Measurements from ENCODE around the gene ZDHHC9. TPM values are rescaled to one million over a fixed set of nuclear protein-coding genes. Genes with fewer than 3 reads are reported as not detected.

Gene ZDHHC9
- total and polyA plus RNA-seq, 5 experiments from 2014 or later: 4.1 to 12.3 (median 7.5) TPM

- H3K4me3 Mint-ChIP-seq: no peak overlapping the region
- no peak for DNase-seq
- ATAC-seq: no peak
- no peaks in the 10 kb centered on the region for H3K27me3 Mint-ChIP-seq
- H3K27ac Mint-ChIP-seq: no peak overlapping the region
- POLR2A ChIA-PET: interaction anchor here (0.5 kb wide), 1 partner anchor 33 kb away, joined by 4 read pairs; no protein-coding TSS in a partner anchor
- H3K4me1 Mint-ChIP-seq: peaks cover 1 to 19% (median 9%) of the 10 kb centered on the region in 4 donors
- no peaks in the 10 kb centered on the region for H3K9me3 Mint-ChIP-seq
- peaks cover 8 to 34% (median 10%) of the 10 kb centered on the region in 3 donors for H3K36me3 Mint-ChIP-seq
These were observed 34.6 kb downstream of the ZDHHC9 start for GRCh38 chrX:129808829-129809796.

GRCh38 chrX:129808158-129808828 lies 35.4 kb downstream of the ZDHHC9 start:
- H3K36me3 Mint-ChIP-seq: peaks cover 8 to 38% (median 10%) of the 10 kb centered on the region in 3 donors
- no peak overlapping the region for H3K4me3 Mint-ChIP-seq
- no peaks in the 10 kb centered on the region for H3K27me3 Mint-ChIP-seq
- ATAC-seq (no peak), DNase-seq (no peak)
- H3K27ac Mint-ChIP-seq: no peak overlapping the region
- peaks cover 1 to 19% (median 9%) of the 10 kb centered on the region in 4 donors for H3K4me1 Mint-ChIP-seq
- POLR2A ChIA-PET: interaction anchor here (0.5 kb wide), 1 partner anchor 33 kb away, joined by 4 read pairs; no protein-coding TSS in a partner anchor
- H3K9me3 Mint-ChIP-seq: no peaks in the 10 kb centered on the region

GRCh38 chrX:129804806-129805205 lies 38.9 kb downstream of the ZDHHC9 start:
- H3K4me1 Mint-ChIP-seq: peaks cover 5 to 21% (median 13%) of the 10 kb centered on the region in 4 donors
- POLR2A ChIA-PET: no interaction called here
- no peak for ATAC-seq
- no peak overlapping the region for H3K4me3 Mint-ChIP-seq
- no peak for DNase-seq
- peaks cover 0 to 25% (median 8%) of the 10 kb centered on the region in 3 donors for H3K36me3 Mint-ChIP-seq
- no peaks in the 10 kb centered on the region for H3K27me3 Mint-ChIP-seq
- H3K9me3 Mint-ChIP-seq: no peaks in the 10 kb centered on the region
- H3K27ac Mint-ChIP-seq: no peak overlapping the region

DNA sequence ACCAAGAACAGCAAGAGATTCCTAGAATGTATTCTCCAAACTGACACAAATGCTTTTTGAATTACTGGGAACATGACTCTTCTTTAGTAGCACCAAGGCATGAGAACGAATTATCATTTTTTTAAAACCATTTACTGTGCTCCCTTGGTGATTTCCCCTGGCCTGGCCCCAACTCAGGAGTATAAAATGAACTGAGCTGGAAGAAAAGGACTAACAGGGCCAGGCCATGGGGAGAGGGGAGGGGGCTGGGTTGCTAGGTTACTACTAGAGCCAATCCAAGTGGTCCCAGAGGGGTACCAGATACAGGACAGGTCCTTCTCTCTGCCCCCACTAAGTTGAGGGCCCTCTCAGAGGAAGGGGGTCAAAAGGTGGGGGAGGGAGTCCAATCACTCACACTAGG lies 40.8 kb downstream of the ZDHHC9 start:
- Mint-ChIP-seq H3K4me3 (no peak overlapping the region), H3K27ac (peak overlapping the region in 1 of 10 donors; percentile 52), H3K36me3 (peaks cover 0 to 19% (median 4%) of the 10 kb centered on the region in 3 donors), H3K27me3 (no peaks in the 10 kb centered on the region), H3K9me3 (no peaks in the 10 kb centered on the region), H3K4me1 (peaks cover 6 to 23% (median 20%) of the 10 kb centered on the region in 4 donors)
- ATAC-seq (no peak), DNase-seq (no peak)
- POLR2A ChIA-PET: no interaction called here

DNA sequence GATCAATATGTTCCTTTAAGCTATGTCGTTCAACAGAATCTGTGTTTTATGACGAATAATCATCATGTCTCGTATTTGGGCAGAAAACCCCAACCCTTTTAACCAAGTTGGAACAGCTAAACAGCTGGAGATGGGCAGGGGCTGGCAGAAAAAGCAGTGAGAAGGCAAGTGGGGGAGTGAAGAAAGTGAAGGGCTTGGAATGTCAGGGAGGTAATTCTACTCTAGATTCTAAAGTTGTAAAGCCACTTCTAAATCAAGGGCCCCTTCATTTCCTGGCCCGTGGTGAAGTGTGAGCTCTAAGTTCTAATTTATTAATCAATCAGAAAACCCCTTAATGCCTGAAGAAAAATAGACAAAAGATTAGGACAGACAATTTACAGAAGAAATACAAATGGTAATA lies 43.5 kb downstream of the ZDHHC9 start:
- Mint-ChIP-seq H3K27me3 (no peaks in the 10 kb centered on the region), H3K36me3 (peaks cover 0 to 29% (median under 1%) of the 10 kb centered on the region in 3 donors), H3K4me3 (no peak overlapping the region), H3K9me3 (no peaks in the 10 kb centered on the region), H3K4me1 (peaks cover 6 to 25% (median 23%) of the 10 kb centered on the region in 4 donors), H3K27ac (peak overlapping the region in 5 of 10 donors; percentile 33 to 61 (median 53))
- POLR2A ChIA-PET: interaction anchor here (1.0 to 10.1 kb wide), 5 partner anchors 8 to 40 kb away, joined by 3 to 107 read pairs (median 6); partner anchors contain the start of gene SASH3
- ATAC-seq: no peak
- DNase-seq: no peak

- no peak overlapping the region for H3K4me3 Mint-ChIP-seq
- no peaks in the 10 kb centered on the region for H3K27me3 Mint-ChIP-seq
- H3K27ac Mint-ChIP-seq: peak overlapping the region in 9 of 10 donors; percentile 23 to 82 (median 72)
- POLR2A ChIA-PET: interaction anchor here (1.5 to 10.1 kb wide), 6 partner anchors 12 to 43 kb away, joined by 4 to 107 read pairs (median 7); partner anchors contain the start of gene SASH3
- ATAC-seq (no peak), DNase-seq (no peak)
- H3K4me1 Mint-ChIP-seq: peaks cover 7 to 25% (median 22%) of the 10 kb centered on the region in 4 donors
- H3K36me3 Mint-ChIP-seq: peaks cover 0 to 29% (median 2%) of the 10 kb centered on the region in 3 donors
- H3K9me3 Mint-ChIP-seq: no peaks in the 10 kb centered on the region
These were observed 44.8 kb downstream of the ZDHHC9 start for GRCh38 chrX:129798888-129799287.

DNA sequence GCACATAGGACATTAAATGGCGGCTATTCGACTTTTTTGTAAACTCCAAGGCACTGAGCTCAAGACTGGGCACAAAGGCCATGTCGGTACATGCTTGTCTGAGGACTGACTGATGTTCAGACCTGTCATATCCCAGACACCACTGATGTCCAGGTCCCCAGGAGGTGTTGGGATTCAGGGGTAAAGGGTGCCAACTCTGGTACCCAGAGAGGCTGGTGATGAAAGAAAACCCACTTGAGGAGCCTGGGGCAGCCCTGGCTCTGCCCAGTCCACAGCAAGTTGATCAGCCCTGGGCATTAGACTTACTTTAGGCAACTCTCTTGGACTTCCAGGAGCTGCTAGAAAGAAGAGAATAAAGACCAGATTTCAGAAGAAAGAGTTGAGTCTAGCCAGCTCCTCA lies 45.2 kb downstream of the ZDHHC9 start:
- H3K27me3 Mint-ChIP-seq: no peaks in the 10 kb centered on the region
- DNase-seq (no peak), ATAC-seq (no peak)
- H3K27ac Mint-ChIP-seq: peak overlapping the region in 9 of 10 donors; percentile 0 to 82 (median 54)
- no peak overlapping the region for H3K4me3 Mint-ChIP-seq
- H3K4me1 Mint-ChIP-seq: peaks cover 7 to 25% (median 22%) of the 10 kb centered on the region in 4 donors
- peaks cover 0 to 28% (median 2%) of the 10 kb centered on the region in 3 donors for H3K36me3 Mint-ChIP-seq
- no peaks in the 10 kb centered on the region for H3K9me3 Mint-ChIP-seq
- POLR2A ChIA-PET: interaction anchor here (1.5 to 10.1 kb wide), 6 partner anchors 12 to 43 kb away, joined by 4 to 107 read pairs (median 7); partner anchors contain the start of gene SASH3

- ATAC-seq (no peak), DNase-seq (no peak)
- H3K4me3 Mint-ChIP-seq: peak overlapping the region in 1 of 10 donors; percentile 14
- peaks cover 7 to 26% (median 23%) of the 10 kb centered on the region in 4 donors for H3K4me1 Mint-ChIP-seq
- H3K27ac Mint-ChIP-seq: peak overlapping the region in 6 of 10 donors; percentile 11 to 80 (median 57)
- POLR2A ChIA-PET: interaction anchor here (1.0 to 10.1 kb wide), 5 partner anchors 17 to 71 kb away, joined by 3 to 107 read pairs (median 5); partner anchors contain the start of gene SASH3
- H3K27me3 Mint-ChIP-seq: no peaks in the 10 kb centered on the region
- no peaks in the 10 kb centered on the region for H3K9me3 Mint-ChIP-seq
- H3K36me3 Mint-ChIP-seq: peaks cover 0 to 32% (median 2%) of the 10 kb centered on the region in 3 donors
These were observed 46.3 kb downstream of the ZDHHC9 start for GRCh38 chrX:129797251-129797906.

GRCh38 chrX:129795584-129795983 lies 48.1 kb downstream of the ZDHHC9 start:
- DNase-seq: no peak
- Mint-ChIP-seq H3K36me3 (peaks cover 0 to 42% (median 2%) of the 10 kb centered on the region in 3 donors), H3K4me3 (no peak overlapping the region), H3K27me3 (no peaks in the 10 kb centered on the region), H3K9me3 (no peaks in the 10 kb centered on the region), H3K4me1 (peaks cover 7 to 26% (median 23%) of the 10 kb centered on the region in 4 donors), H3K27ac (peak overlapping the region in 6 of 10 donors; percentile 29 to 76 (median 54))
- POLR2A ChIA-PET: interaction anchor here (0.9 to 10.1 kb wide), 5 partner anchors 10 to 118 kb away, joined by 3 to 107 read pairs (median 5); partner anchors contain the start of gene SASH3
- ATAC-seq: no peak

DNA sequence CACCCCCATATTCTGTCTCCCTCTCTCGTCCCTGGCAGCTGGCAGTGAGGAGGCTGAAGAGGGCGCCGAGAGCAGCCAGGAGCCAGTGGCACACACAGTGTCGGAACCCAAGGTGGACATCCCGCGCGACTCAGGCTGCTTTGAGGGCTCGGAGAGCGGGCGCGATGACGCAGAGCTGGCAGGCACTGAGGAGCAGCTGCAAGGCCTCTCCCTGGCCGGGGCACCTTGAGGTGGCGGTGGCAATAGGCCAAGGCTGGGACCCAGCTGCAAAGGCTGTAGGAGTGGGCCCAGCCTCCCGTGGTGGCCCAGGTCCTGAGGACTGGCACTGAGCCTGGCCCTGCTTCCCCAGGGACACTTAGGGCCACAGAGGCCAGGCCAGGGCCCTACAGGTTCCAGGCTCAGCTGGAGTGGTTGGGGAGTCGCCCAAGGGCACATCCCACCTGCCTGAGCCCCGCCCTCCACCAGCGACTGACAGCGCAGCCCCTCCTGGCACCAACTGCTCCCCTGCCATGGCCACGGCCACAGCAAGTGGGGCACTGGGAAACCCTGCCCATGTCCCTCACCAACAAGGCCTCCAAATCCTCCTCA lies 50.0 kb downstream of the ZDHHC9 start:
- H3K27me3 Mint-ChIP-seq: no peaks in the 10 kb centered on the region
- peak overlapping the region in 1 of 10 donors; percentile 52 for H3K27ac Mint-ChIP-seq
- H3K4me3 Mint-ChIP-seq: no peak overlapping the region
- H3K9me3 Mint-ChIP-seq: no peaks in the 10 kb centered on the region
- POLR2A ChIA-PET: interaction anchor here (10.1 kb wide), 1 partner anchor 14 kb away, joined by 107 read pairs; the partner anchor contains the start of gene SASH3
- ATAC-seq: no peak
- H3K4me1 Mint-ChIP-seq: peaks cover 1 to 21% (median 12%) of the 10 kb centered on the region in 4 donors
- DNase-seq: no peak
- H3K36me3 Mint-ChIP-seq: peaks cover 0 to 58% (median 2%) of the 10 kb centered on the region in 3 donors

DNA sequence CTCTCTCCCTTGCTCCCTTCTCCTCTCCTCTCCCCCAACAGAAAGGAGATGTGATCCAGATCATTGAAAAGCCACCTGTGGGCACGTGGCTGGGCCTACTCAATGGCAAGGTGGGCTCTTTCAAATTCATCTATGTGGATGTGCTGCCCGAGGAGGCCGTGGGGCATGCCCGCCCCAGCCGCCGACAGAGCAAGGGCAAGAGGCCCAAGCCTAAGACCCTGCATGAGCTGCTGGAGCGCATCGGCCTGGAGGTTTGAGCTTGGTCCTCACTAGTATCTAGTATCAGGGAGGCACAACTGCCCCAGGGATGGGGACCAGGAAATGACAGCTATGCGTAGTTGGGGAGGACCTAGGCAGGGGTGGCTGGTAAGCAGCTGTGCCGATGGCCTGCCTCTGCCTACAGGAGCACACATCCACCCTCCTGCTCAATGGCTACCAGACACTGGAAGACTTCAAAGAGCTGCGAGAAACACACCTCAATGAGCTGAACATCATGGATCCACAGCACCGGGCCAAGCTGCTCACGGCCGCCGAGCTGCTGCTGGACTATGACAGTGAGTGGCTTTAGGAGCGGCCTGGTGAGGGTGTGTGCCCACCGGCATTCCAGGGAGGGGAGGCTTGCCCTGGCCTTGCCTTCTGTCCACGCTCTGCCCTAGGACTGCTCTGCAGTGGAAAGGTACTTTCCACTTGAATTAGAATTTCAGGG lies 50.9 kb downstream of the ZDHHC9 start:
- POLR2A ChIA-PET: interaction anchor here (1.0 to 10.1 kb wide), 2 partner anchors 8 to 13 kb away, joined by 3 to 107 read pairs; partner anchors contain the start of gene SASH3
- Mint-ChIP-seq H3K27me3 (no peaks in the 10 kb centered on the region), H3K4me3 (peak overlapping the region in 1 of 10 donors; percentile 14), H3K36me3 (peaks cover 0 to 59% (median 2%) of the 10 kb centered on the region in 3 donors), H3K4me1 (peaks cover 5 to 23% (median 15%) of the 10 kb centered on the region in 4 donors), H3K27ac (peak overlapping the region in 7 of 10 donors; percentile 6 to 81 (median 27)), H3K9me3 (no peaks in the 10 kb centered on the region)
- ATAC-seq (no peak), DNase-seq (no peak)
